Left ventricle myocardium inferior (tissue), 1 donor: ENCODE results near the gene CDC20B. TPM values are rescaled to one million over a fixed set of nuclear protein-coding genes. Genes with fewer than 3 reads are reported as not detected.

ENCODE experiments used
- DNase-seq: peaks from one replicate; pipeline ENCODE4 v3.0.0-alpha.2; 2020
- H3K27ac ChIP-seq: fragments of 200-600 bp; replicated peaks from 2 replicates; pipeline ENCODE4 v1.8.0; 2021
- H3K27me3 ChIP-seq: fragments of 200-600 bp; 2 replicates; pipeline ENCODE4 v1.8.0; 2021; ENCODE audit warnings: low read depth
- H3K36me3 ChIP-seq: fragments of 200-600 bp; 2 replicates; pipeline ENCODE4 v1.8.0; 2021
- H3K4me1 ChIP-seq: fragments of 200-600 bp; 2 replicates; pipeline ENCODE4 v1.8.0; 2021
- H3K4me3 ChIP-seq: fragments of 200-600 bp; 2 replicates; pipeline ENCODE4 v1.8.0; 2021; ENCODE audit warnings: mild to moderate bottlenecking, moderate library complexity
- H3K9me3 ChIP-seq: fragments of 200-600 bp; replicated peaks from 2 replicates; pipeline ENCODE4 v1.8.0; 2021
- intact Hi-C: fragments of 100-400 bp; cut with micrococcal nuclease; formaldehyde crosslinking; loops from one replicate; pipeline ENCODE4 v1.11.0; 2022
- long read RNA-seq: library from polyadenylated mRNA; unstranded; transcript quantifications from one replicate; pipeline ENCODE4 v2.0.0, GENCODE V29; 2021
- total RNA-seq: library from RNA; stranded (reverse); fragmentation: NEBNext Ultra II Directional; extraction: Animal tissue kit (Norgen Biotek cat#: 25700); gene quantifications from one replicate; pipeline ENCODE4 v1.2.1, GENCODE V29; 2021
- TF ChIP-seq, protein P1 (sequence below): fragments of 200-600 bp; IDR thresholded peaks from 2 replicates; pipeline ENCODE4 v1.8.0; 2021; ENCODE audit warnings: antibody characterized with exemption, mild to moderate bottlenecking, borderline replicate concordance
- donor health status: DM: no; HTN: yes; CAD: no; lungs with severe emphysema.

CDC20B gene, protein sequence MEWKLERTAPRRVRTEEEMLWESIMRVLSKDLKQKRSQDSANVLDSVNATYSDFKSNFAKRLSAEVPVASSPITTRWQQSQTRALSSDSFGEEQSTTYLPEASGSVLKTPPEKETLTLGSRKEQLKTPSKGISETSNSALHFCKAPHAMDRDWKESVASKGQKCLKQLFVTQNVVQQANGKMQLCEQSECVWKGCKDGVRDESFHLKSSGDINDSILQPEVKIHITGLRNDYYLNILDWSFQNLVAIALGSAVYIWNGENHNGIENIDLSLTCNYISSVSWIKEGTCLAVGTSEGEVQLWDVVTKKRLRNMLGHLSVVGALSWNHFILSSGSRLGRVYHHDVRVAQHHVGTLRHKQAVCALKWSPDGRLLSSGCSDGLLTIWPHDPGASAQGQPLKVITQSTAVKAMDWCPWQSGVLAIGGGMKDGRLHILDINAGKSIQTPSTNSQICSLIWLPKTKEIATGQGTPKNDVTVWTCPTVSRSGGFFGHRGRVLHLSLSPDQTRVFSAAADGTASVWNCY
- total RNA-seq, result not detected
- long read RNA-seq, result 0 reads

GRCh38 chr5:55172937-55173686, at the start of gene CDC20B:
TSS of gene CDC20B (minus strand) at chr5:55173177. CDS start at chr5:55173000, 177 bp downstream.
- peak; percentile 75 for DNase-seq
- H3K27ac ChIP-seq, result no peak within 1 kb of the TSS
- intact Hi-C loops, result no loop called here
- H3K4me3 ChIP-seq, result peak within 1 kb of the TSS; percentile 66
- no peaks in the 10 kb centered on the region for H3K36me3 ChIP-seq
- H3K27me3 ChIP-seq, result peaks cover 85% of the 10 kb centered on the region
- no peaks in the 10 kb centered on the region for H3K9me3 ChIP-seq
- peaks cover 29% of the 10 kb centered on the region for H3K4me1 ChIP-seq
- TF ChIP-seq, protein P1, sequence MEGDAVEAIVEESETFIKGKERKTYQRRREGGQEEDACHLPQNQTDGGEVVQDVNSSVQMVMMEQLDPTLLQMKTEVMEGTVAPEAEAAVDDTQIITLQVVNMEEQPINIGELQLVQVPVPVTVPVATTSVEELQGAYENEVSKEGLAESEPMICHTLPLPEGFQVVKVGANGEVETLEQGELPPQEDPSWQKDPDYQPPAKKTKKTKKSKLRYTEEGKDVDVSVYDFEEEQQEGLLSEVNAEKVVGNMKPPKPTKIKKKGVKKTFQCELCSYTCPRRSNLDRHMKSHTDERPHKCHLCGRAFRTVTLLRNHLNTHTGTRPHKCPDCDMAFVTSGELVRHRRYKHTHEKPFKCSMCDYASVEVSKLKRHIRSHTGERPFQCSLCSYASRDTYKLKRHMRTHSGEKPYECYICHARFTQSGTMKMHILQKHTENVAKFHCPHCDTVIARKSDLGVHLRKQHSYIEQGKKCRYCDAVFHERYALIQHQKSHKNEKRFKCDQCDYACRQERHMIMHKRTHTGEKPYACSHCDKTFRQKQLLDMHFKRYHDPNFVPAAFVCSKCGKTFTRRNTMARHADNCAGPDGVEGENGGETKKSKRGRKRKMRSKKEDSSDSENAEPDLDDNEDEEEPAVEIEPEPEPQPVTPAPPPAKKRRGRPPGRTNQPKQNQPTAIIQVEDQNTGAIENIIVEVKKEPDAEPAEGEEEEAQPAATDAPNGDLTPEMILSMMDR, result no peak

GRCh38 chr5:55222092-55222984, 49.4 kb upstream of the CDC20B start:
- no peak for DNase-seq
- Histone ChIP-seq H3K27ac (no peak overlapping the region), H3K27me3 (peaks cover 100% of the 10 kb centered on the region), H3K9me3 (no peaks in the 10 kb centered on the region), H3K4me3 (no peak overlapping the region), H3K36me3 (no peaks in the 10 kb centered on the region), H3K4me1 (peaks cover 36% of the 10 kb centered on the region)
- TF ChIP-seq, protein P1, result no peak
- intact Hi-C loops, result no loop called here

DNA sequence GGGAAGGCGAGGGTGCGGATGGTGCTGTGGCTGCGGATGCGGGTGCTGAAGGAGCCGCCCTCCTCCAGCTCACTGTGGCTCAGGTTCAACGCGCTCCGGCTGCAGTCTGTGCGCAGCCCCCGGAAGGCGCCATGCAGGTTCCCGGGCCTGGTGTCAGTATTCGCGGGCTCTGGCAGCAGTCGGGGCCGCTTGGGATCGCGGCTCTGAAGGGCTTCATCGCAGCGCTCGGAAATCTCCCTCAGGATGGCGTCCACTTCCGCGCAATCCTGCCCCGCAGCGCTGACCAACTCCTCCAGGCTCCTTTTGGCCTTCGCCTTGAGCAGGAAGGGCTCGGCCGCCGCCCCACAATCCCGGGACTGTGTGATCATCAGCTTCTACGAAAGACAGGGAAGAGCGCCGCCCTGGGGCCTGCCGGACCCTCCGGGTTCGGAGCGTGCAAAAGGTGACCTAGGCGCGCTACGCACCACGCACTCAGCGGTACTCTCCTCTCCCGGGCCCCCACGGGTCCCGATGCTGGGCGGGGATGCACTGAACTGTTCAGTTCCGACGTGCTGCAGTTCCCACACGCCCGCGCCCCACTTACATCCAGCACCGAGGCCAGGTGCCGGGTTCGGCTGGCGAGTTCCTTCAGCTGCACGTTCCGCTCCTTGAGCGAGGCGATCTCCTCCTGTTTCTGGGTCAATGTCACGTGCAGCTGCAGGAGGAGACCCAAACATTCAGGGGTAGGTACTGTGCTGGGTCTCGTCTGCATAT, 47.6 kb upstream of the CDC20B start:
- intact Hi-C loops, result no loop called here
- Histone ChIP-seq H3K4me1 (peaks cover 26% of the 10 kb centered on the region), H3K27ac (no peak overlapping the region), H3K27me3 (peaks cover 97% of the 10 kb centered on the region), H3K4me3 (peak overlapping the region; percentile 55), H3K36me3 (no peaks in the 10 kb centered on the region), H3K9me3 (no peaks in the 10 kb centered on the region)
- TF ChIP-seq, protein P1, result no peak
- no peak for DNase-seq

DNA sequence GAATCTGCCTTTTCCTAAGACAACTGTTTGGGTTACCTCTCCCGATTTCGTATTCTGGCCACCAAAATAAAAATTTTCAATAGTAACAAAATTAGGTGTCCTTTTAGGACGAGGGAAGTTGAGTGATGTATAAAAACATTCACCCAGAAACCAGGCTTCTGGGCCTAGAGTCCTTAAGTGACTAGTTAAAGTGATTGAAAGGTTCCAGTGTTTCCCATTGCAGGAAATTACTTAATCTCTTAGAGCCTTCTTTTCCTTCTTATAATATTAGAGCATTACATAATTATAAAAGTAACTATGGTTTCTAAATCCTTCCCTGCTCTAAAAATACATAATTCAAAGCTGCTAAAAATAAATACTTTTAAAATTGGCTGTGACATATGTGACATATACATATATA, 46.8 kb upstream of the CDC20B start:
- Histone ChIP-seq H3K4me3 (no peak overlapping the region), H3K27ac (no peak overlapping the region), H3K27me3 (peaks cover 97% of the 10 kb centered on the region), H3K36me3 (no peaks in the 10 kb centered on the region), H3K9me3 (no peaks in the 10 kb centered on the region), H3K4me1 (peaks cover 26% of the 10 kb centered on the region)
- TF ChIP-seq, protein P1, result no peak
- DNase-seq, result no peak
- intact Hi-C loops, result no loop called here
